GM12892 (cell line): ENCODE data around the gene HIF1A.

Experiments
- POLR2A ChIP-seq: IDR thresholded peaks from 2 replicates; pipeline ENCODE4 v1.6.1; 2011; ENCODE audit warnings: low read depth, low read length, control low read depth
- TAF1 ChIP-seq: IDR thresholded peaks from 2 replicates; pipeline ENCODE4 v1.6.1; 2011; ENCODE audit warnings: low read depth, mild to moderate bottlenecking, control low read depth, low read length, borderline replicate concordance

- TF ChIP-seq TAF1 (no peak), POLR2A (no peak)
Observed at GRCh38 chr14:61756135-61756534, 60.8 kb downstream of the HIF1A start.
